Activated T-helper 1 cell treated with anti-CD3 and anti-CD28 coated beads, Interleukin-2, amount 50 U/mL, for 16 hours (primary cell): Measurements from ENCODE around the gene MAPK8IP2.

ENCODE experiments used
- DNase-seq, 2 donors: peaks; one replicate each; pipeline ENCODE4 v3.0.0-alpha.2; 2020; ENCODE audit warnings: low read depth in 1 of 2, low spot score in 1 of 2

The MAPK8IP2 gene

DNA sequence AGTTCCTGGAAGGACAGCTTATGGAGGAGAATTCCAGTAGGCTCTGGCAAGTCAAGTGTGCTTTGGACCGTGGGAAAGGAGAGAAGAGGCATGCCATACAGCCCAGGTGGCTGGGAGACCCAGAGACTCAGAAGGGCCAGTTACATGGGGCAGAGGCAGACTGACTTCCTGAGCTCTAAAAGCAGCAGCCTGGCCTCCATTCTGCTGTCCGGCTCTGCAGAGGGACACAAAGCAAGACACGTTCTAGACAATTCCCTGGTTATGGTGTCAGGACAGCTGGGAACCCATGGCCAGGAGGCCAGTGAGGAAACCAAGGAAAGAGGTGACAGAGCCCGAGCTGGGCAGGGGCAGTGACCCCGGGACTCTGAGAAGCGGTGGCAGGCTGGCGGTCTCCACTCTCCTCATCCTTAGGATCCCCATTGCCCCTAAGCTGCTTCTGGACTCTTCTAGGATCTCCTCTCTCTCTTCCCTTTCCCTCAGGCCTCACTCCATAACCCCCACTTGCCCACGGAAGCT, 25.1 kb upstream of the MAPK8IP2 start:
- DNase-seq: no peak

GRCh38 chr22:50576070-50576469, 24.5 kb upstream of the MAPK8IP2 start:
- no peak for DNase-seq

GRCh38 chr22:50576806-50577696, 23.5 kb upstream of the MAPK8IP2 start:
- no peak for DNase-seq

- no peak for DNase-seq
Observed at GRCh38 chr22:50577697-50577986, 23.0 kb upstream of the MAPK8IP2 start.

- DNase-seq: no peak
Observed at GRCh38 chr22:50577987-50578775, 22.4 kb upstream of the MAPK8IP2 start, which contains the start of gene CPT1B. Gene CPT1B, minus strand, starts transcription at chr22:50578427. Its CDS starts 512 bp downstream, at chr22:50577915.

- no peak for DNase-seq
Observed at GRCh38 chr22:50578776-50579310, 21.8 kb upstream of the MAPK8IP2 start.

GRCh38 chr22:50579752-50580151, 20.8 kb upstream of the MAPK8IP2 start:
- no peak for DNase-seq

DNA sequence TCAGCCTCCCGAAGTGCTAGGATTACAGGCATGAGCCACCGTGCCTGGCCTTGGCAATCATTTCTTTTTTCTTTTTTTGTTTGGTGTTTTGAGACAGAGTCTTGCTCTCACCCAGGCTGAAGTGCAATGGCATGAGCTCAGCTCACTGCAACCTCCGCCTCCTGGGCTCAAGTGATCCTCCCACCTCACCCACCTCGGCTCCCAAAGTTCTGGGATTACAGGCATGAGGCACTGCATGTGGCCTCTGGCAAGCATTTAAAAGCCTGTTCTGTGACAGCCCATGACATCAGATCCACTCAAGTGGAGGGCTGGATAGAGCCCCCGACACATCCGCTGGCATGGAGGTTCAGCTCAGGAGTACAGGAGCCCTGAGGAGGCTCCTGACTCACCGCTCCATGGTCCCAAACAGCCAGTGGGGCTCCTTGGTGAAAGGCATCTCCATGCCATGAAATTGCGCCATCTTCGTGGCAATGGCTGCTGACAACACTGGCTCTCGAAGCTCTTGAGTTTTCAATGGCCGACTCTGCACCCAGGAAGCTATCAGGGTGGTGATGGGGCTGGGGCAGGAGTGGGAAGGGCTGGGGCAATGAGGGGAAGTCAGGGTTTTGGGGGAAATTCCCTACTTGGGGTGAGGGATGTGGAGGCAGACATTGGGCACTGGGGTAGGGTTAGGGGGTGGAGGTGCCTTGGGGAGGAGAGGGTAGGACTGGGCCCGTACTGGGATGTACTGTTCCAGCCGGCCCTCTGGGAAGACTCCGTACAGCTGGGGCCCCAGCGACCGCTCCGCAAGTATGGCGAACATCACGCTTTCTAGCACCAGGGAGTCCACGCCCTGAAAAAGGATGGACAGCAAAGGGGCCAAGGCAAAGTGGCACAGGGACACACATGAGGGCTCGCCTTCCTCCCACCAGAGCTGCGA, 19.3 kb upstream of the MAPK8IP2 start:
- DNase-seq: no peak

GRCh38 chr22:50581950-50582492, 18.6 kb upstream of the MAPK8IP2 start:
- DNase-seq: no peak

- peak; percentile 94 to 98 for DNase-seq
Observed at GRCh38 chr22:50582493-50583293, 17.9 kb upstream of the MAPK8IP2 start, which contains the start of gene CHKB. Gene CHKB, minus strand, starts transcription at chr22:50582849. Its CDS starts 68 bp downstream, at chr22:50582781.

- no peak for DNase-seq
Observed at GRCh38 chr22:50583294-50583861, 17.2 kb upstream of the MAPK8IP2 start.

DNA sequence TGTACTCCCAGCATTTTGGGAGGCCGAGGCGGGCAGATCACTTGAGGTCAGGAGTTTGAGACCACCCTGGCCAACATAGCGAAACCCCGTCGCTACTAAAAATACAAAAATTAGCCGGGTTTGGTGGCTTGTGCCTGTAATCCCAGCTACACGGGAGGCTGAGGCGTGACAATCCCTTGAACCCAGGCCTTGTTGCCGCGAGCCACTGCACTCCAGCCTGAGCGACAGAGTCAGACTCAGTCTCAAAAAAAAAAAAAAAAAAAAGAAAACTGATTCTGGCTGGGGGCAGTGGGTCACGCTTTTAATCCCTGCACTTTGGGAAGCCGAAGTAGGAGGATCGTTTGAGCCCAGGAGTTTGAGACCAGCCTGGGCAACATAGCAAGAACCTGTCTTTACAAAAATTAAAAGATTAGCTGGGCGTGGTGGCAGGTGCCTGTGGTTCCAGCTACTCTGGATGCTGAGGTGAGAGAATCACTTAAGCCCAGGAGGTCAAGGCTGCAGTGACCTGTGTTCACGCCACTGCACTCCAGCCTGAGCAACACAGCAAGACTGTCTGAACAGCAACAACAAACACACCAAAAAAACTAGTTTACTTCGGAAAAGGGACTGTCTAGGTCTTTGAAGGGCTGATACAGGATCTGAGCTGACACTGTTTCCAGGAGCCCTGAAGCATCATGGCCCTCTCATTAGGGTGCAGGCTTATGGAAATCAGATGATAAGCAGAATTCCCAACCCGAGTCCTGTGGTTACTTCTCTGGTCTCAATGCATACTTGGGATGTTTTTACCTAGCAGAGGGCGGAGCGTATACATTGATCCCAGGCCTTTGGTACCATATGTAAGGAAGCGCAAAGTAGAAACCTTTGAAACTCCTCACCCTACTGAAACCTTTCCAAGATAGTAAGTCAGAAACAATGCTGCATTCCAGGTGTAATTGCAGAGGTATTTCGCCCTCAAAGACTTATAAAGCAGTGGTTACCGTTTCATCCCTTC, 16.2 kb upstream of the MAPK8IP2 start:
- no peak for DNase-seq

DNA sequence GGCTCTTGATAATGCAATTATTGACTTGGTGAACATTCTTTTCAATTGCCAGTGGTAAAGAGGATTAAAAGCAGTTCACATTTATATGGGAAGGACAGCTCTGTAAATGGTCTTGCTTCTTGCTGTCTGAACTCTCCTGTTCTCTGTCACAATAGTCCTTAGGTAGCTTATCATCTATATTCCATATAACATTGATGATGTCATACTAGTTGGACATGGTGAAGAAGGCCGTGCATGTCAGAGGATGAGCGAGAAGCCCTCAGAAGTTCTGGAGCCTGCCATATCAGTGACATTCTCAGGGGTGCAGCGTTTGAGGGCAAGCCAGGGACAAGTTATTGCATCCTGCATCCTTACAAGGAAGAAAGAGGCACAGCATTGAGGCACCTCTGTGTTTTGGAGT, 15.4 kb upstream of the MAPK8IP2 start:
- DNase-seq: no peak

DNA sequence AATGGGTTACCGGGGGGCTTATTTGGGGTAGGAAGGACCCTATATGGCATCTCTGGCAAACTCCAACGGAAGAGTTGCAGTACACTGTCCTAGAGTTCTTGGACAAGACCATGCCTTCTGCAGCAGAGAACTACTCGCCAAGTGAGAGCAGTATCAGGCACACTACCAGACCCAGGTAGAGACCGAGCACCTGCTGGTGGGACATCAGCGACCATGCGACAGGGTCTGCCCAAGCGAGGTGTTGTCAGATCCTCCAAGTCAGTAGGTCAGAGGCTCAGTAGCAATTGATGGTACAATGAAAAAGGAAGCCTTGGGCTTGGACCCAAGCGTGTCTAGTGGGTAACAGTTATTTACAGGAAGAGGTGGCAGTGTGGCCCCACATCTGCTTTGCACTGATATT, 14.8 kb upstream of the MAPK8IP2 start:
- no peak for DNase-seq

GRCh38 chr22:50586416-50586815, 14.2 kb upstream of the MAPK8IP2 start:
- no peak for DNase-seq

- no peak for DNase-seq
Observed at GRCh38 chr22:50587407-50587806, 13.2 kb upstream of the MAPK8IP2 start.

DNA sequence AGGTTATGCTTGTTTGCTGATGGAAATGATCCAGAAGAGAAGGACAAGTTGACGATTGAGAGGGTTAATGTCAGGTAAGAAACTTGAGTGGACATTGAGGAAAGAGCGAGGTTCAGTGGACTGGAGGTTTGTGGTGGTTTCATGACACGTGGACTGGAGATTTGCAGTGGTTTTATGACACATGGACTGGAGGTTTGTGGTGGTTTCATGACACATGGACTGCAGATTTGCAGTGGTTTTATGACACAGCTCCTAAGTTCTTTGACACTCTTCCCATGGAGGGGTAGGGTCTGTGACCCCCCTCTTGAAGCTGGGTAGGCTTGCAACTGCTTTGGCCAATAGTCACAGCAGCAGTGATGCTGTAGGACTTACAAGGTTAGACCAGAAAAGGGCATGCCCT, 5.4 kb upstream of the MAPK8IP2 start:
- no peak for DNase-seq

DNA sequence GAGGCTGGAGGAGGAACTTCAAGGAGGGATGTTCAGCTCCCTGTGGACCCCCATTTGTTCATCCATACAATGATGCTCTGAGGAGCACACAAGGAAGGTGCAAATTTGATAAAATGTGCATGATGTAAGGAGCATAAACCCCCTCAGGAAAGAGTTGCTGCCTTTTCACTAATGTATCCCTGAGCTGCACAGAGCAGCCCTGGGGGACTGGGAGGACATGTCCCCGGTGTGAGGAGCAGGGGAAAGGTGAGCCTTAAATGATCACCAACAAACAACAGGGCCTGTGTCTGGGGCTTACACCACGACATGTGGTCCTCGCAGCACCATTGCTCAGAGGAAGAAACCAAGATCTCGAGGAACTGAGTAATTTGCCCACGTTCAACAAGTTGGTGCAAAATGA, 3.5 kb upstream of the MAPK8IP2 start:
- no peak for DNase-seq
